Measurements from ENCODE around the gene TTC39A.

GRCh38 chr1:51242546-51242945 is 87.8 kb downstream of the TTC39A start:
- TF ChIP-seq, protein P1, sequence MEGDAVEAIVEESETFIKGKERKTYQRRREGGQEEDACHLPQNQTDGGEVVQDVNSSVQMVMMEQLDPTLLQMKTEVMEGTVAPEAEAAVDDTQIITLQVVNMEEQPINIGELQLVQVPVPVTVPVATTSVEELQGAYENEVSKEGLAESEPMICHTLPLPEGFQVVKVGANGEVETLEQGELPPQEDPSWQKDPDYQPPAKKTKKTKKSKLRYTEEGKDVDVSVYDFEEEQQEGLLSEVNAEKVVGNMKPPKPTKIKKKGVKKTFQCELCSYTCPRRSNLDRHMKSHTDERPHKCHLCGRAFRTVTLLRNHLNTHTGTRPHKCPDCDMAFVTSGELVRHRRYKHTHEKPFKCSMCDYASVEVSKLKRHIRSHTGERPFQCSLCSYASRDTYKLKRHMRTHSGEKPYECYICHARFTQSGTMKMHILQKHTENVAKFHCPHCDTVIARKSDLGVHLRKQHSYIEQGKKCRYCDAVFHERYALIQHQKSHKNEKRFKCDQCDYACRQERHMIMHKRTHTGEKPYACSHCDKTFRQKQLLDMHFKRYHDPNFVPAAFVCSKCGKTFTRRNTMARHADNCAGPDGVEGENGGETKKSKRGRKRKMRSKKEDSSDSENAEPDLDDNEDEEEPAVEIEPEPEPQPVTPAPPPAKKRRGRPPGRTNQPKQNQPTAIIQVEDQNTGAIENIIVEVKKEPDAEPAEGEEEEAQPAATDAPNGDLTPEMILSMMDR (IDR thresholded peaks at IDR 0.05 in 2 of 3, conservative IDR thresholded peaks at IDR 0.05 in 1 of 3; ENCODE audit: borderline replicate concordance in 1 of 3, insufficient read depth in 1 of 3, low read depth in 2 of 3, low read length in 2 of 3) = no peak
- no peak for TF ChIP-seq POLR2AphosphoS5 (IDR thresholded peaks at IDR 0.05; ENCODE audit: low read depth, low read length)
- TF ChIP-seq CEBPB (IDR thresholded peaks at IDR 0.05; ENCODE audit: low read depth) = no peak
- no peak for TF ChIP-seq REST (IDR thresholded peaks at IDR 0.05; ENCODE audit: low read depth)
- no peak for TF ChIP-seq CBX3 (IDR thresholded peaks at IDR 0.05; ENCODE audit: low read depth)
- TF ChIP-seq RAD21 (IDR thresholded peaks at IDR 0.05; ENCODE audit: low read depth) = no peak
